CD14-positive monocyte (primary cell): Measurements from ENCODE around the gene CCDC97. TPM values are rescaled to one million over a fixed set of nuclear protein-coding genes. Genes with fewer than 3 reads are reported as not detected.
A peak's percentile ranks its signal among the peaks of the same experiment; 100 is the strongest.

Source experiments
- DNase-seq, 3 donors: peaks; one replicate each; pipeline ENCODE4 v3.0.0-alpha.2; 2011 to 2022
- H2AFZ ChIP-seq: 2 replicates; pipeline ENCODE4 v1.6.0; 2012; ENCODE audit warnings: mild to moderate bottlenecking, low read depth, low read length, inconsistent platforms; ENCODE audit not compliant: insufficient read depth, poor library complexity, severe bottlenecking
- H3K27ac ChIP-seq, 2 donors: 1 replicate in 1 of 2; 2 replicates in 1 of 2; pipeline ENCODE4 v1.5.1; 2012 to 2013; ENCODE audit warnings: low read length in 2 of 2, control low read depth in 1 of 2, inconsistent platforms in 1 of 2, low read depth in 1 of 2, mild to moderate bottlenecking in 1 of 2
- H3K27me3 ChIP-seq, 2 donors: one replicate each; pipeline versions ENCODE4 v1.6.0 to v1.6.1; 2011 to 2013; ENCODE audit warnings: low read length in 2 of 2; ENCODE audit not compliant: control insufficient read depth in 2 of 2, insufficient read depth in 2 of 2
- H3K36me3 ChIP-seq, 2 donors: replicated peaks in 1 of 2; 1 replicate in 1 of 2; 2 replicates in 1 of 2; pipeline versions ENCODE4 v1.5.1 to v1.6.1; 2012 to 2013; ENCODE audit warnings: low read length in 2 of 2, control low read depth in 1 of 2, inconsistent platforms in 1 of 2, mild to moderate bottlenecking in 1 of 2; ENCODE audit not compliant: insufficient read depth in 2 of 2, control insufficient read depth in 1 of 2
- H3K4me1 ChIP-seq, 2 donors: 1 replicate in 1 of 2; 2 replicates in 1 of 2; pipeline versions ENCODE4 v1.5.1 to v1.6.1; 2012 to 2013; ENCODE audit warnings: low read length in 2 of 2, control low read depth in 1 of 2, inconsistent platforms in 1 of 2, mild to moderate bottlenecking in 1 of 2, moderate library complexity in 1 of 2; ENCODE audit not compliant: insufficient read depth in 2 of 2, control insufficient read depth in 1 of 2
- H3K4me2 ChIP-seq: replicated peaks from 2 replicates; pipeline ENCODE3; 2012; ENCODE audit warnings: low read length, moderate library complexity, mild to moderate bottlenecking; ENCODE audit not compliant: poor library complexity, severe bottlenecking; ENCODE audit errors: extremely low read depth
- H3K4me3 ChIP-seq, 3 experiments: fragments of 200-600 bp in 1 of 3; sonication (generic) in 1 of 3; replicated peaks in 1 of 3; 1 replicate in 2 of 3; 2 replicates in 1 of 3; pipeline ENCODE4 v1.5.1; 2011 to 2013; ENCODE audit warnings: low read length in 3 of 3, mild to moderate bottlenecking in 3 of 3, control low read depth in 2 of 3, low read depth in 2 of 3, inconsistent platforms in 1 of 3, moderate library complexity in 1 of 3
- H3K79me2 ChIP-seq: 2 replicates; pipeline ENCODE4 v1.6.0; 2012; ENCODE audit warnings: mild to moderate bottlenecking, control low read depth, inconsistent platforms, low read length, moderate library complexity; ENCODE audit not compliant: insufficient read depth
- H3K9ac ChIP-seq: 2 replicates; pipeline ENCODE4 v1.6.0; 2017; ENCODE audit warnings: low read length, mild to moderate bottlenecking; ENCODE audit not compliant: insufficient read depth, poor library complexity, severe bottlenecking
- H3K9me3 ChIP-seq, 2 donors: replicated peaks in 1 of 2; 1 replicate in 1 of 2; 2 replicates in 1 of 2; pipeline versions ENCODE4 v1.5.1 to v1.6.1; 2012 to 2013; ENCODE audit warnings: low read length in 2 of 2, control low read depth in 1 of 2; ENCODE audit not compliant: control insufficient read depth in 1 of 2, insufficient read depth in 1 of 2
- H4K20me1 ChIP-seq: 2 replicates; pipeline ENCODE4 v1.6.0; 2012; ENCODE audit warnings: mild to moderate bottlenecking, low read length, control low read depth, moderate library complexity; ENCODE audit not compliant: insufficient read depth
- H3K27ac Mint-ChIP-seq, 7 donors: one replicate each; pipeline ENCODE4 v1.8.0; 2020; ENCODE audit warnings: mild to moderate bottlenecking in 7 of 7, mixed read lengths in 7 of 7, moderate library complexity in 6 of 7, inconsistent platforms in 2 of 7
- H3K27me3 Mint-ChIP-seq, 3 donors: one replicate each; pipeline ENCODE4 v1.8.0; 2021 to 2022; ENCODE audit warnings: low read depth in 3 of 3, mild to moderate bottlenecking in 3 of 3, mixed read lengths in 3 of 3, moderate library complexity in 3 of 3, inconsistent platforms in 1 of 3
- H3K36me3 Mint-ChIP-seq, 2 donors: one replicate each; pipeline ENCODE4 v1.8.0; 2020; ENCODE audit warnings: mixed read lengths in 2 of 2, inconsistent platforms in 1 of 2, mild to moderate bottlenecking in 1 of 2
- H3K4me1 Mint-ChIP-seq: one replicate; pipeline ENCODE4 v1.8.0; 2020; ENCODE audit warnings: mild to moderate bottlenecking, mixed read lengths
- H3K4me3 Mint-ChIP-seq, 2 donors: one replicate each; pipeline ENCODE4 v1.8.0; 2020; ENCODE audit warnings: mild to moderate bottlenecking in 2 of 2, mixed read lengths in 2 of 2, moderate library complexity in 1 of 2
- H3K9me3 Mint-ChIP-seq, 7 donors: one replicate each; pipeline ENCODE4 v1.8.0; 2020 to 2022; ENCODE audit warnings: mixed read lengths in 7 of 7, mild to moderate bottlenecking in 6 of 7, moderate library complexity in 6 of 7, inconsistent platforms in 2 of 7
- WGBS: methylation state at CpG from one replicate; pipeline ENCODE4 v1.1.5; 2013; ENCODE audit warnings: missing lambda C conversion rate; ENCODE audit not compliant: insufficient coverage; 5-methylcytosine and 5-hydroxymethylcytosine counted together
- intact Hi-C, 2 donors: fragments of 100-400 bp; cut with micrococcal nuclease; formaldehyde crosslinking; loops; one replicate each; pipeline versions ENCODE4 v1.15.0 to v1.15.1; 2023
- polyA plus RNA-seq, 3 donors: library from polyadenylated mRNA; depleted of rRNA in 1 of 3; unstranded in 2 of 3; stranded (reverse) in 1 of 3; fragments of 300-500 nt in 2 of 3; fragments of >200 nt in 1 of 3; fragmentation: Illumina TruSeq in 2 of 3; gene quantifications; 1 replicate in 2 of 3; 2 replicates in 1 of 3; pipeline ENCODE4 v1.2.3, GENCODE V29; 2012 to 2021
- small RNA-seq: library from RNA; depleted of rRNA; stranded (forward); fragments of <200 nt; gene quantifications from one replicate; pipeline ENCODE3, GENCODE V24; 2012; ENCODE audit warnings: low read depth; ENCODE audit not compliant: insufficient read length
- TF ChIP-seq, protein P1 (sequence below): fragments of 200-600 bp; IDR thresholded peaks from one replicate; pipeline ENCODE4 v1.8.0; 2022; ENCODE audit warnings: antibody characterized with exemption, mild to moderate bottlenecking

The CCDC97 gene
- polyA plus RNA-seq, 3 donors = 6.1 to 13.0 (median 8.8) TPM

GRCh38 chr19:41373993-41374392, 64.0 kb downstream of the CCDC97 start:
- Mint-ChIP-seq H3K27me3 (peaks cover 0 to 2% (median 0%) of the 10 kb centered on the region in 3 donors), H3K4me1 (peaks cover 37% of the 10 kb centered on the region), H3K9me3 (peaks cover 0 to 2% (median 0%) of the 10 kb centered on the region in 7 donors), H3K27ac (peak overlapping the region in 1 of 7 donors; percentile 50), H3K36me3 (peaks cover 2 to 13% of the 10 kb centered on the region in 2 donors), H3K4me3 (no peak overlapping the region)
- intact Hi-C loops = loop anchor here in 1 of 2 donors (10.0 kb wide), 1 partner anchor 51 kb away; the partner anchor contains the start of gene B3GNT8
- Histone ChIP-seq H3K4me3 (no peak overlapping the region), H3K4me2 (no peak overlapping the region), H3K9ac (no peak overlapping the region), H4K20me1 (no peaks in the 10 kb centered on the region), H3K27ac (no peak overlapping the region), H2AFZ (no peak overlapping the region), H3K79me2 (peaks cover 43% of the 10 kb centered on the region), H3K9me3 (no peaks in the 10 kb centered on the region), H3K36me3 (no peaks in the 10 kb centered on the region), H3K4me1 (peaks cover 37 to 41% of the 10 kb centered on the region in 2 donors), H3K27me3 (no peaks in the 10 kb centered on the region)
- DNase-seq = no peak
- TF ChIP-seq, protein P1, sequence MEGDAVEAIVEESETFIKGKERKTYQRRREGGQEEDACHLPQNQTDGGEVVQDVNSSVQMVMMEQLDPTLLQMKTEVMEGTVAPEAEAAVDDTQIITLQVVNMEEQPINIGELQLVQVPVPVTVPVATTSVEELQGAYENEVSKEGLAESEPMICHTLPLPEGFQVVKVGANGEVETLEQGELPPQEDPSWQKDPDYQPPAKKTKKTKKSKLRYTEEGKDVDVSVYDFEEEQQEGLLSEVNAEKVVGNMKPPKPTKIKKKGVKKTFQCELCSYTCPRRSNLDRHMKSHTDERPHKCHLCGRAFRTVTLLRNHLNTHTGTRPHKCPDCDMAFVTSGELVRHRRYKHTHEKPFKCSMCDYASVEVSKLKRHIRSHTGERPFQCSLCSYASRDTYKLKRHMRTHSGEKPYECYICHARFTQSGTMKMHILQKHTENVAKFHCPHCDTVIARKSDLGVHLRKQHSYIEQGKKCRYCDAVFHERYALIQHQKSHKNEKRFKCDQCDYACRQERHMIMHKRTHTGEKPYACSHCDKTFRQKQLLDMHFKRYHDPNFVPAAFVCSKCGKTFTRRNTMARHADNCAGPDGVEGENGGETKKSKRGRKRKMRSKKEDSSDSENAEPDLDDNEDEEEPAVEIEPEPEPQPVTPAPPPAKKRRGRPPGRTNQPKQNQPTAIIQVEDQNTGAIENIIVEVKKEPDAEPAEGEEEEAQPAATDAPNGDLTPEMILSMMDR = no peak
- 94% methylated on average over 9 of the region's 12 CpGs for WGBS

Small RNA genes within 50 kb of the gene (small RNA-seq; reads per million reads assigned to genes)
- gene RN7SL34P = not detected

Other genes starting within 250 kb of the CCDC97 start
- gene CYP2A13, start 221.7 kb upstream of the CCDC97 start, polyA plus RNA-seq = not detected
- gene CYP2F1, start 195.7 kb upstream of the CCDC97 start, polyA plus RNA-seq = not detected
- gene CYP2S1, start 117.0 kb upstream of the CCDC97 start, polyA plus RNA-seq = 10 to 100 TPM in 2 of 3 donors, 1 to 10 TPM in 1; 8.9 to 20.3 (median 10.3) TPM
- gene AXL, start 90.9 kb upstream of the CCDC97 start, polyA plus RNA-seq = under 1 TPM in 2 of 3 donors, not detected in 1; 0.05 to 0.07 TPM
- gene HNRNPUL1, start 45.8 kb upstream of the CCDC97 start, polyA plus RNA-seq = 10 to 100 TPM; 22.6 to 55.3 (median 30.3) TPM
- gene TGFB1, start 43.8 kb downstream of the CCDC97 start, polyA plus RNA-seq = 100 to 1,000 TPM in 1 of 3 donors, 10 to 100 TPM in 2; 30.6 to 138 (median 42.2) TPM
- 10 to 100 TPM; 12.2 to 32.5 (median 25.1) TPM for gene B9D2, start 54.0 kb downstream of the CCDC97 start, polyA plus RNA-seq
- 100 to 1,000 TPM in 1 of 3 donors, 10 to 100 TPM in 2; 29.1 to 103 (median 34.9) TPM for gene TMEM91, start 66.4 kb downstream of the CCDC97 start, polyA plus RNA-seq
- gene EXOSC5, start 87.2 kb downstream of the CCDC97 start, polyA plus RNA-seq = 10 to 100 TPM; 24.0 to 58.7 (median 40.5) TPM
- 10 to 100 TPM; 52.4 to 90.1 (median 87.6) TPM for gene BCKDHA, start 87.6 kb downstream of the CCDC97 start, polyA plus RNA-seq
- gene B3GNT8, start 117.2 kb downstream of the CCDC97 start, polyA plus RNA-seq = 10 to 100 TPM in 2 of 3 donors, 1 to 10 TPM in 1; 2.9 to 18.9 (median 17.4) TPM
- gene DMAC2, start 129.7 kb downstream of the CCDC97 start, polyA plus RNA-seq = 10 to 100 TPM; 33.2 to 48.0 (median 43.8) TPM
- gene ERICH4, start 133.0 kb downstream of the CCDC97 start, polyA plus RNA-seq = under 1 TPM in 1 of 3 donors, not detected in 2; 0.09 TPM